IMR-90 (cell line): ENCODE results near the gene WSB1. TPM values are rescaled to one million over a fixed set of nuclear protein-coding genes. Genes with fewer than 3 reads are reported as not detected.

Source experiments
- ATAC-seq: fragments of 200-7000 bp; cut with Tn5 transposase; 2 replicates; pipeline ENCODE4 v1.9.1; 2020; ENCODE audit warnings: low read depth, mild to moderate bottlenecking, moderate library complexity
- BruUV-seq: library from RNA; stranded (reverse); fragments of 400-500 nt; replicated peaks from 2 replicates; lab custom pipeline; 2021; lab: Mats Ljungman, UMichigan
- CTCF ChIA-PET: fragments of 300-600 bp; formaldehyde crosslinking; extraction: SDS; loops from one replicate; lab custom pipeline; 2021; ENCODE audit warnings: antibody characterized with exemption; lab: Yijun Ruan, JAX
- POLR2A ChIA-PET: fragments of 300-600 bp; sonication (Branson Sonifier 250); formaldehyde crosslinking; loops from one replicate; lab custom pipeline; 2022; ENCODE audit warnings: antibody characterized with exemption; ENCODE audit not compliant: unreplicated experiment; lab: Charles Lee
- DNase-seq: peaks from one replicate; pipeline ENCODE4 v3.0.0; 2013
- H2AFZ ChIP-seq: replicated peaks from 2 replicates; pipeline ENCODE3; 2013; ENCODE audit warnings: low read length, mild to moderate bottlenecking; ENCODE audit not compliant: poor library complexity
- H2AK5ac ChIP-seq: 2 replicates; pipeline ENCODE4 v1.6.1; 2013; ENCODE audit warnings: low read depth, low read length, inconsistent platforms
- H2AK9ac ChIP-seq: replicated peaks from 2 replicates; pipeline ENCODE3; 2013; ENCODE audit warnings: mild to moderate bottlenecking, low read depth, low read length, moderate library complexity; ENCODE audit not compliant: poor library complexity
- H2BK120ac ChIP-seq: 2 replicates; pipeline ENCODE4 v1.6.1; 2013; ENCODE audit warnings: low read depth, low read length, inconsistent platforms
- H2BK15ac ChIP-seq: 3 replicates; pipeline ENCODE4 v1.6.1; 2013; ENCODE audit warnings: low read depth, low read length, inconsistent platforms
- H2BK20ac ChIP-seq: 2 replicates; pipeline ENCODE4 v1.6.1; 2013; ENCODE audit warnings: low read depth, mild to moderate bottlenecking, inconsistent platforms, low read length, moderate library complexity
- H2BK5ac ChIP-seq: 2 replicates; pipeline ENCODE4 v1.6.1; 2013; ENCODE audit warnings: mild to moderate bottlenecking, low read depth, low read length, inconsistent platforms; ENCODE audit not compliant: poor library complexity, severe bottlenecking
- H3K14ac ChIP-seq: replicated peaks from 2 replicates; pipeline ENCODE4 v1.6.1; 2013; ENCODE audit warnings: low read depth, low read length, inconsistent platforms
- H3K18ac ChIP-seq: 2 replicates; pipeline ENCODE4 v1.6.1; 2013; ENCODE audit warnings: low read depth, low read length, control low read depth
- H3K23ac ChIP-seq: 2 replicates; pipeline ENCODE4 v1.6.1; 2013; ENCODE audit warnings: low read depth, low read length, inconsistent platforms
- H3K27ac ChIP-seq: 2 replicates; pipeline ENCODE4 v1.5.1; 2013; ENCODE audit warnings: mild to moderate bottlenecking, control low read depth, low read length; ENCODE audit not compliant: insufficient read depth
- H3K27me3 ChIP-seq: 2 replicates; pipeline ENCODE4 v1.6.1; 2013; ENCODE audit warnings: low read length; ENCODE audit not compliant: control insufficient read depth, insufficient read depth
- H3K36me3 ChIP-seq: 2 replicates; pipeline ENCODE4 v1.6.1; 2013; ENCODE audit warnings: low read length, mixed read lengths; ENCODE audit not compliant: control insufficient read depth, insufficient read depth
- H3K4ac ChIP-seq: 2 replicates; pipeline ENCODE4 v1.6.1; 2013; ENCODE audit warnings: low read depth, low read length, inconsistent platforms
- H3K4me1 ChIP-seq: 2 replicates; pipeline ENCODE4 v1.6.1; 2013; ENCODE audit warnings: low read length, mixed read lengths; ENCODE audit not compliant: control insufficient read depth, insufficient read depth
- H3K4me2 ChIP-seq: 2 replicates; pipeline ENCODE4 v1.6.1; 2013; ENCODE audit warnings: low read depth, mild to moderate bottlenecking, control low read depth, low read length, moderate library complexity
- H3K4me3 ChIP-seq: 2 replicates; pipeline ENCODE4 v1.5.1; 2013; ENCODE audit warnings: low read depth, mild to moderate bottlenecking, control low read depth, low read length, moderate library complexity; ENCODE audit not compliant: insufficient read depth
- H3K56ac ChIP-seq: 2 replicates; pipeline ENCODE4 v1.6.1; 2013; ENCODE audit warnings: low read length, inconsistent platforms; ENCODE audit not compliant: insufficient read depth; ENCODE audit errors: extremely low read depth
- H3K79me1 ChIP-seq, 2 experiments: 2 replicates each; pipeline ENCODE4 v1.6.1; 2013; ENCODE audit warnings: low read length in 2 of 2, inconsistent platforms in 1 of 2, low read depth in 1 of 2
- H3K9ac ChIP-seq: 2 replicates; pipeline ENCODE4 v1.6.1; 2013; ENCODE audit warnings: low read depth, low read length, control low read depth
- H3K9me1 ChIP-seq: 2 replicates; pipeline ENCODE4 v1.6.1; 2013; ENCODE audit warnings: low read length, inconsistent platforms; ENCODE audit not compliant: insufficient read depth
- H3K9me3 ChIP-seq: 2 replicates; pipeline ENCODE4 v1.6.1; 2013; ENCODE audit warnings: low read length; ENCODE audit not compliant: control insufficient read depth, insufficient read depth
- H4K20me1 ChIP-seq: 2 replicates; pipeline ENCODE4 v1.6.1; 2013; ENCODE audit warnings: low read length, inconsistent platforms; ENCODE audit not compliant: insufficient read depth
- H4K5ac ChIP-seq: 2 replicates; pipeline ENCODE4 v1.6.1; 2013; ENCODE audit warnings: mild to moderate bottlenecking, low read depth, low read length, control low read depth
- H4K8ac ChIP-seq, 2 experiments: 2 replicates each; pipeline ENCODE4 v1.6.1; 2013; ENCODE audit warnings: low read depth in 2 of 2, low read length in 2 of 2, control low read depth in 1 of 2, inconsistent platforms in 1 of 2
- H4K91ac ChIP-seq: 2 replicates; pipeline ENCODE4 v1.6.1; 2013; ENCODE audit warnings: low read depth, low read length, inconsistent platforms; ENCODE audit not compliant: insufficient read depth
- CHD1 ChIP-seq: IDR thresholded peaks from 2 replicates; pipeline ENCODE4 v1.6.1; 2012; ENCODE audit warnings: low read depth, low read length, improper control_type of control experiment
- NFE2L2 ChIP-seq: fragments of 150-350 bp; IDR thresholded peaks from 2 replicates; pipeline ENCODE4 v1.6.1; 2016; ENCODE audit warnings: low read depth, mild to moderate bottlenecking, low read length
- POLR2A ChIP-seq: IDR thresholded peaks from 2 replicates; pipeline ENCODE4 v1.6.1; 2012; ENCODE audit warnings: mild to moderate bottlenecking, low read depth, low read length
- RCOR1 ChIP-seq: IDR thresholded peaks from 2 replicates; pipeline ENCODE4 v1.6.1; 2012; ENCODE audit warnings: mild to moderate bottlenecking, low read length, improper control_type of control experiment; ENCODE audit not compliant: insufficient replicate concordance
- WGBS, 2 experiments: methylation state at CpG; one replicate each; pipeline versions ENCODE4 v1.1.5 to v1.1.7; 2013; ENCODE audit warnings: missing lambda C conversion rate in 2 of 2; ENCODE audit not compliant: insufficient read length in 1 of 2; ENCODE audit errors: extremely low coverage in 2 of 2; 5-methylcytosine and 5-hydroxymethylcytosine counted together
- dilution Hi-C: fragments of 300-500 bp; cut with HindIII; formaldehyde crosslinking; loops from one replicate; pipeline ENCODE4 v1.14.3; 2018; ENCODE audit warnings: low sequenced_read_pairs; ENCODE audit not compliant: unreplicated experiment
- in situ Hi-C: fragments of 300-500 bp; cut with MboI; formaldehyde crosslinking; loops from 3 replicates; pipeline ENCODE4 v1.14.3; 2019; ENCODE audit warnings: low sequenced_read_pairs, inconsistent platforms, mixed read lengths
- intact Hi-C: fragments of 100-400 bp; cut with micrococcal nuclease; formaldehyde crosslinking; loops from 2 replicates; pipeline ENCODE4 v1.10.0; 2022
- polyA plus RNA-seq, 3 experiments: library from polyadenylated mRNA; depleted of rRNA; stranded (reverse); fragments of >200 nt; gene quantifications; 2 replicates each; pipeline ENCODE4 v1.2.3, GENCODE V29; 2012; ENCODE audit warnings: low replicate concordance in 1 of 3
- total RNA-seq: library from RNA; depleted of rRNA; stranded (reverse); fragments of >200 nt; gene quantifications from 2 replicates; pipeline ENCODE4 v1.2.3, GENCODE V29; 2012
- TF ChIP-seq, protein P1 (sequence below): fragments of 150-350 bp; IDR thresholded peaks from 2 replicates; pipeline ENCODE4 v1.6.1; 2016; ENCODE audit warnings: low read depth, mild to moderate bottlenecking, low read length, moderate library complexity, borderline replicate concordance

Gene WSB1
- total and polyA plus RNA-seq, 2 of the 4 experiments (the other 2 are of a cell fraction), result 140 to 266 TPM

DNA sequence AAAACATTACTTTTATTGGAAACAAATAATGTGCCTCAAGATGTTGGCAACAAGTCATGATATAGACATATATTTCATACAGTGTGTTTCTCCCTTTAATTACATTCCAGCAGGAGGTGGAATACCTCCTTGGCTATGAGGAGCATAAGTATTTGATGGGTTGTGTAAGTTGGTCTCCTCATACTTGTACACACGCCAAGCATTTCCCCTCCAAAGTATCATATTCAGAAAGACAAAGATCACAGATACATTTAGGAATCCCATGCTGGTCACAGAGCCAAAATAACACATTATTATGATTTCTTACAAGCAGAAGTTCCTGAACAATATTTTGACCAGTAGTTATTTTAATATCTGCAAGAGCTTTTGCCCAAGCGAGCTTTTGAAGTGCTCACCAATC, 57.8 kb downstream of the WSB1 start:
- H2BK5ac ChIP-seq, result no peak overlapping the region
- H3K56ac ChIP-seq, result no peak overlapping the region
- no peak overlapping the region for H3K4me2 ChIP-seq
- dilution Hi-C loops, result no loop called here
- peak overlapping the region; percentile 7; the same call in 1 of the 2 replicates for H2AK5ac ChIP-seq
- in situ Hi-C loops, result loop anchor here (5.0 kb wide), 1 partner anchor 246 kb away; no protein-coding TSS in a partner anchor
- H3K36me3 ChIP-seq, result no peaks in the 10 kb centered on the region
- H2BK120ac ChIP-seq, result no peak overlapping the region
- H3K4me3 ChIP-seq, result no peak overlapping the region
- H3K79me1 ChIP-seq, result peaks cover 7 to 19% of the 10 kb centered on the region in 2 experiments; a peak in 3 of 4 replicates
- H3K4me1 ChIP-seq, result peaks cover 10% of the 10 kb centered on the region
- ATAC-seq (no peak), DNase-seq (peak; percentile 56)
- no TSS peak for BruUV-seq
- no peak overlapping the region for H3K18ac ChIP-seq
- ChIA-PET POLR2A (no interaction called here), CTCF (interaction anchor here (1.4 kb wide), 1 partner anchor 248 kb away, joined by 4 read pairs; no protein-coding TSS in a partner anchor)
- H2BK20ac ChIP-seq, result no peak overlapping the region
- H3K27ac ChIP-seq, result no peak overlapping the region
- no peak overlapping the region for H3K14ac ChIP-seq
- H3K23ac ChIP-seq, result no peak overlapping the region
- no peak overlapping the region for H4K91ac ChIP-seq
- H3K4ac ChIP-seq, result no peak overlapping the region
- peaks cover 6% of the 10 kb centered on the region for H3K9me1 ChIP-seq
- H2AFZ ChIP-seq, result no peak overlapping the region
- no peak overlapping the region for H3K9ac ChIP-seq
- peak overlapping the region; percentile 52; the same call in 1 of the 3 replicates for H2BK15ac ChIP-seq
- H3K27me3 ChIP-seq, result no peaks in the 10 kb centered on the region
- no peak for TF ChIP-seq CHD1
- TF ChIP-seq, protein P1, sequence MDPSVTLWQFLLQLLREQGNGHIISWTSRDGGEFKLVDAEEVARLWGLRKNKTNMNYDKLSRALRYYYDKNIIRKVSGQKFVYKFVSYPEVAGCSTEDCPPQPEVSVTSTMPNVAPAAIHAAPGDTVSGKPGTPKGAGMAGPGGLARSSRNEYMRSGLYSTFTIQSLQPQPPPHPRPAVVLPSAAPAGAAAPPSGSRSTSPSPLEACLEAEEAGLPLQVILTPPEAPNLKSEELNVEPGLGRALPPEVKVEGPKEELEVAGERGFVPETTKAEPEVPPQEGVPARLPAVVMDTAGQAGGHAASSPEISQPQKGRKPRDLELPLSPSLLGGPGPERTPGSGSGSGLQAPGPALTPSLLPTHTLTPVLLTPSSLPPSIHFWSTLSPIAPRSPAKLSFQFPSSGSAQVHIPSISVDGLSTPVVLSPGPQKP, result no peak
- TF ChIP-seq POLR2A, result no peak
- no peak for TF ChIP-seq RCOR1
- TF ChIP-seq NFE2L2, result no peak
- H4K8ac ChIP-seq, result peak overlapping the region in 1 of 2 experiments; percentile 31; a peak in 1 of 4 replicates
- no peak overlapping the region for H4K5ac ChIP-seq
- H4K20me1 ChIP-seq, result no peaks in the 10 kb centered on the region
- WGBS, 2 experiments, result 100% methylated on average over 1 of the region's 2 CpGs; no CpG with 5 or more reads in 1 of the 2 experiments
- H2AK9ac ChIP-seq, result no peak overlapping the region
- intact Hi-C loops, result loop anchor here (2.0 to 5.0 kb wide), 5 partner anchors 81 to 301 kb away; partner anchors contain the start of gene KSR1
- H3K9me3 ChIP-seq, result no peaks in the 10 kb centered on the region
